PC-3 (cell line): ENCODE data around the gene PIGV. TPM values are rescaled to one million over a fixed set of nuclear protein-coding genes. Genes with fewer than 3 reads are reported as not detected.

Experiments used
- ATAC-seq: fragments of 200-7000 bp; cut with Tn5 transposase; 2 replicates; pipeline ENCODE4 v1.9.1; 2020; ENCODE audit warnings: mild to moderate bottlenecking, moderate library complexity
- BruUV-seq: library from RNA; stranded (reverse); fragments of 400-500 nt; replicated peaks from 2 replicates; lab custom pipeline; 2021; lab: Mats Ljungman, UMichigan
- CTCF ChIA-PET: fragments of 300-600 bp; sonication (Branson Sonifier 250); formaldehyde crosslinking; loops from one replicate; lab custom pipeline; 2022; ENCODE audit warnings: antibody characterized with exemption; lab: Charles Lee
- POLR2A ChIA-PET: fragments of 300-600 bp; sonication (Branson Sonifier 250); formaldehyde crosslinking; loops from one replicate; lab custom pipeline; 2022; ENCODE audit warnings: antibody characterized with exemption; ENCODE audit not compliant: unreplicated experiment; lab: Charles Lee
- DNase-seq: peaks from one replicate; pipeline ENCODE4 v3.0.0-alpha.2; 2015
- H2AFZ ChIP-seq: fragments of 300-600 bp; sonication (generic); 2 replicates; pipeline ENCODE4 v1.6.0; 2016; ENCODE audit warnings: antibody characterized with exemption, low read length
- H3F3A ChIP-seq: fragments of 300-600 bp; sonication (generic); one replicate; pipeline ENCODE4 v1.6.0; 2017; ENCODE audit warnings: antibody characterized with exemption, low read length, control low read depth, mild to moderate bottlenecking; ENCODE audit not compliant: unreplicated experiment
- H3K27ac ChIP-seq: fragments of 300-600 bp; sonication (generic); 2 replicates; pipeline ENCODE4 v1.5.1; 2016; ENCODE audit warnings: mild to moderate bottlenecking, low read length
- H3K27me3 ChIP-seq: fragments of 300-600 bp; sonication (generic); 2 replicates; pipeline ENCODE4 v1.6.1; 2016; ENCODE audit warnings: low read length, mixed read lengths
- H3K36me3 ChIP-seq: fragments of 300-600 bp; sonication (generic); 2 replicates; pipeline ENCODE4 v1.6.1; 2016; ENCODE audit warnings: low read depth, mixed run types, low read length, mixed read lengths
- H3K4me1 ChIP-seq: fragments of 300-600 bp; sonication (generic); 2 replicates; pipeline ENCODE4 v1.5.1; 2016; ENCODE audit warnings: low read length; ENCODE audit not compliant: insufficient read depth
- H3K4me2 ChIP-seq: fragments of 300-600 bp; sonication (generic); 2 replicates; pipeline ENCODE4 v1.6.0; 2016; ENCODE audit warnings: low read length
- H3K4me3 ChIP-seq: fragments of 300-600 bp; sonication (generic); 2 replicates; pipeline ENCODE4 v1.5.1; 2016; ENCODE audit warnings: mild to moderate bottlenecking, low read length, mixed read lengths
- H3K79me2 ChIP-seq: fragments of 300-600 bp; sonication (generic); 2 replicates; pipeline ENCODE4 v1.6.1; 2017; ENCODE audit warnings: low read length, mixed read lengths
- H3K9ac ChIP-seq: fragments of 300-600 bp; sonication (generic); 2 replicates; pipeline ENCODE4 v1.6.0; 2016; ENCODE audit warnings: mild to moderate bottlenecking, low read length
- H3K9me2 ChIP-seq: fragments of 300-600 bp; sonication (generic); replicated peaks from 2 replicates; pipeline ENCODE4 v1.6.1; 2016; ENCODE audit warnings: mixed run types, low read length, mixed read lengths
- H3K9me3 ChIP-seq: fragments of 300-600 bp; sonication (generic); 2 replicates; pipeline ENCODE4 v1.6.1; 2016; ENCODE audit warnings: low read length, mixed read lengths
- H4K20me1 ChIP-seq: fragments of 300-600 bp; sonication (generic); 2 replicates; pipeline ENCODE4 v1.6.1; 2016; ENCODE audit warnings: low read length, mixed read lengths
- CTCF ChIP-seq: fragments of 300-600 bp; sonication (generic); conservative IDR thresholded peaks from 2 replicates; pipeline ENCODE4 v1.5.1; 2017; ENCODE audit warnings: antibody characterized with exemption, low read depth, mild to moderate bottlenecking, low read length
- EZH2 ChIP-seq: fragments of 300-600 bp; sonication (generic); IDR thresholded peaks from one replicate; pipeline ENCODE4 v1.6.1; 2017; ENCODE audit warnings: antibody characterized with exemption, mild to moderate bottlenecking, low read length; ENCODE audit not compliant: unreplicated experiment
- EZH2phosphoT487 ChIP-seq: fragments of 300-600 bp; sonication (generic); IDR thresholded peaks from 2 replicates; pipeline ENCODE4 v1.6.1; 2018; ENCODE audit warnings: mild to moderate bottlenecking, antibody characterized with exemption, low read length, borderline replicate concordance
- intact Hi-C: fragments of 100-400 bp; cut with micrococcal nuclease; formaldehyde crosslinking; loops from 2 replicates; pipeline ENCODE4 v1.9.0; 2023
- total RNA-seq: library from RNA; depleted of rRNA; stranded (reverse); fragments of >200 nt; gene quantifications from 2 replicates; pipeline ENCODE4 v1.2.3, GENCODE V29; 2014

PIGV gene
- total RNA-seq, 1 experiment from 2014 or later: 6.0 TPM

DNA sequence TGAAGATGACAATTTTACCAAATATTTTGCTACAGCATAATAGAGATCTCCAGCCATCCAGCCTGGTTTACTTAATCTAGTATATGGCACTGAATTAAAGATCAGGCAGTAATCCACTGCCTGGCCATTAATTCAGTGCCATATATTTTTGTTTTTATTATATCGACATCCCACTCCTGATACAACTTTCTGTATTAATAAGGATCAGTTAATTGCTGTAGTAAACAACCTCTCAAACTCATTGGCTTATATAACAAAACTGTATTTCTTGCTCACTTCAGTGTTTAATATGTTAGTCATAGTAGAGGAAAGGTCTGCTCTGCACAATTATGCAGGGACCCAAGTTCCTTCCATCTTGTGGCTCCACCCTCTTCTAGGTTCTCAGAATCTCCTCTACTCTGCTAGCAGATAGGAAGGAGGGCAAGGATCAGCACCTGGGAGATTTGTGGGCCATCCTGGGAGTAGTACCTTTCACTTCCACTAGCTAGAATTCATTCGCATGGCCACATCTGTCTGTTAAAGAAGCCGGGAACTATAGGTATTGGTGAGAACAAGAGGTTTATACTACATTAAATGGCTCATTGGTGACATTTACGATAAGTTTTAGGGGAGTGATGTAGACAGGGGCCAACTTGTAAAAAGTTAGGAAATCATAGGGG, 35.1 kb downstream of the PIGV start:
- no peaks in the 10 kb centered on the region for H4K20me1 ChIP-seq
- CTCF ChIA-PET: no interaction called here
- TF ChIP-seq CTCF (no peak), EZH2 (no peak), EZH2phosphoT487 (no peak)
- no peak for ATAC-seq
- no TSS peak for BruUV-seq
- H3K4me2 ChIP-seq: no peak overlapping the region
- POLR2A ChIA-PET: interaction anchor here (0.6 kb wide), 2 partner anchors 45 to 588 kb away, joined by 4 to 8 read pairs; no protein-coding TSS in a partner anchor
- no peaks in the 10 kb centered on the region for H3K36me3 ChIP-seq
- peak; percentile 16 for DNase-seq
- H3K27me3 ChIP-seq: no peaks in the 10 kb centered on the region
- no peak overlapping the region for H2AFZ ChIP-seq
- no peaks in the 10 kb centered on the region for H3K9me3 ChIP-seq
- no peak overlapping the region for H3K4me3 ChIP-seq
- intact Hi-C loops: no loop called here
- H3K27ac ChIP-seq: no peak overlapping the region
- H3K9me2 ChIP-seq: no peaks in the 10 kb centered on the region
- H3K79me2 ChIP-seq: peaks cover 11% of the 10 kb centered on the region
- no peak overlapping the region for H3K9ac ChIP-seq
- H3F3A ChIP-seq: no peaks in the 10 kb centered on the region
- H3K4me1 ChIP-seq: peaks cover 25% of the 10 kb centered on the region

GRCh38 chr1:26824731-26825130, 37.0 kb downstream of the PIGV start:
- ATAC-seq: no peak
- peak overlapping the region; percentile 19 for H3K4me2 ChIP-seq

More at GRCh38 chr1:26824731-26825130, 37.0 kb downstream of the PIGV start:
- CTCF ChIA-PET: interaction anchor here (0.6 kb wide), 1 partner anchor 223 kb away, joined by 3 read pairs; no protein-coding TSS in a partner anchor
- Histone ChIP-seq H3K4me1 (peaks cover 34% of the 10 kb centered on the region), H3K36me3 (0 out of 2 replicates have a peak, but pooled peaks cover 4% of the 10 kb centered on the region), H3F3A (no peaks in the 10 kb centered on the region), H3K9ac (peak overlapping the region; percentile 33), H3K9me3 (no peaks in the 10 kb centered on the region), H2AFZ (peak overlapping the region; percentile 59; the same call in 1 of the 2 replicates), H3K27ac (peak overlapping the region; percentile 82), H3K9me2 (no peaks in the 10 kb centered on the region), H3K79me2 (peaks cover 28% of the 10 kb centered on the region), H4K20me1 (no peaks in the 10 kb centered on the region), H3K4me3 (no peak overlapping the region), H3K27me3 (no peaks in the 10 kb centered on the region)
- no peak for TF ChIP-seq EZH2
- TF ChIP-seq EZH2phosphoT487: no peak
- TF ChIP-seq CTCF: no peak
- POLR2A ChIA-PET: no interaction called here
- no TSS peak for BruUV-seq
- intact Hi-C loops: no loop called here
- peak; percentile 92 for DNase-seq
